ENCODE measurements around the gene IL11. TPM values are rescaled to one million over a fixed set of nuclear protein-coding genes. Genes with fewer than 3 reads are reported as not detected.
A peak's percentile ranks its signal among the peaks of the same experiment; 100 is the strongest.
"Not testable (repeated sequence)": the region's sequence is repeated elsewhere in the genome, so short reads cannot be mapped to it uniquely, and the experiment has no call there.

Gene IL11
- total RNA-seq, 1 experiment from 2014 or later: 2.8 TPM

DNA sequence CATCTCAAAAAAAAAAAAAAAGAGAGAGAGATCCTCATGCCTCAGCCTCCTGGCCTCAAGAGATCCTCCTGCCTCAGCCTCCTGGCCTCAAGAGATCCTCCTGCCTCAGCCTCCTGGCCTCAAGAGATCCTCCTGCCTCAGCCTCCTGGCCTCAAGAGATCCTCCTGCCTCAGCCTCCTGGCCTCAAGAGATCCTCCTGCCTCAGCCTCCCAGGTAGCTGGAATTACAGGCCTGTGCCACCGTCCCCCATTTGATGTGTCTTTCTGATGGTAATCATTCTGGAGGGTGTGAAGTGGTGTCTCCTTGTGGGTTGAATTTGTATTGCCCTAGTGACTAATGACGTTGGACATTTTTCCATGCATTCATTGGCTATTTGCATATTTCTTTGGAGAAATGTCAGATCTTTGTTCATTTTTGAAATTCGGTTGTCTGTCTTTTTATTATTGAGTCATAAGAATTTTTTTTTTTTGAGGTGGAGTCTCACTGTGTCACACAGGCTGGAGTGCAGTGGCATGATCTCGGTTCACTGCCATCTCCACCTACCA is 41.4 kb downstream of the IL11 start:
- DNase-seq (ENCODE audit: low spot score): not testable (repeated sequence)

DNA sequence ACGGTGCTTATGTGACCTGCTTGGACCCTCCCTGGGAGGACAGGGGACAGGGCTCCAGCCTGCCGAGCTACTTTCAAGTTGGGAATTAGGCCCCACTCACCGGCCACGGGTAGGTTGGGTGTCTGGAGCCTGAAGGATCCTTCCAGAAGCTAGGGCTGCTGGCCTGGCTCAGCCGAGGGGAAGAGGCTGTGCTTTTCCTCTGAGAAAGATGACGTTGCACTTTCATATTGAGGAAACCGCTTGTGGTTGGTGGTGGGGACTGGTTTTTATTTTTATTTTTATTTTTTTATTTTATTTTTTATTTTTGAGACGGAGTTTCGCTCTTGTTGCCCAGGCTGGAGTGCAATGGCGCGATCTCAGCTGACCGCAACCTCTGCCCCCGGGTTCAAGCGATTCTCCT is 45.1 kb downstream of the IL11 start, which contains the start of gene TMEM150B:
Gene TMEM150B (minus strand): TSS at position 170 of the 400 bp plus-strand sequence. CDS start 4,305 bp downstream, outside the sequence.
- DNase-seq (ENCODE audit: low spot score): no peak

DNA sequence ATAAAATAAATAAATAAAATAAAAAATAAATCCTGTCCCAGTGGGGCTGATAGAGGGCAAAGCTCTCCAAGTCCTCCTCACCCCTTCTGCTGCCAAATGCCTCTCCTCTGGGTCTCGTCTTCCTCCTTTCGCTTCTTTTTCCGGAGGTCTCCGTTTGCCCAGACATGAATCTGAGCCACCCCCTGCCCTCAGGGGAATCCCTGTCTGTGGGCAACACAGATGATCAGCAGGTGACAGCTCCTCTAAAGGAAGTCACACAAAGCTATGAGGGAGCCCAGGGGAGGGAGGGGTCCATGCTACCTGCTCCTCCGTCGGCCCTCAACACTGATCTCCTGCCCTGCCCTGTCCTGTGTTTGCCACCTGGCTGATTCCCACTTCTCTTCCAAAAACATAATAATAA is 45.6 kb downstream of the IL11 start:
- DNase-seq (ENCODE audit: low spot score): no peak

DNA sequence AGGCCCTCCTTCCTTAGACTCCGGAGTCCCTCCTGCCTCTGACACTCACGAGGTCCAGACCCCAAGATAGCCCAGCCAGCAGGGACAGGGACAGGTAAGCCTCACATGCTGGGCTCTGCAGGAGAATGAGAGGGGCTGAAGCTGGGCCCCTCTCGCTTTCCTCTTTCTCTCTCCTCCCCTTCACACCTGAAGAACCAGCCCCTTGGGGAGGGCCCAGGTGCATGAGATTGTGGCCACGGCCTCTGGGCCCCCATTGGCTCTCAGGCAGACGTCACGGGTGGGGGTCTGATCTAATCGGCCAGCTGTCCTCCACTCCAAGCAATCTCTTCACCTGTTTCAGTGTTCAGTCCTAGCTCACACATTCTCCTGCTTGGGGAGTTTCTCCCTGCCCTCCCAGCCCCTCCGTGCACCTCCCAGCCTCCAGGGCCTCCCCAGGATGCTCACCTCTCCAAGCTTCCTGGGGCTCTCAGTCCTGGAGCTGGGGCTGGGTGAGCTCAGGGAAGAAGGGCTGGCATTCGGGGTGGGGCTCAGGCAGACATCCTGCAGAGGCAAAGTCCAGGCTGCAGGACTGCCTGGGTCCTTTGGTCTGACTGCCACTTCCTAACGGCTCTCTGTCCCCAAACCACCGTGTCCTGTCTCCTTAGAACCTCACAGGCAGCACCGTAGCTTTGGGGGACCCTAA is 47.9 kb downstream of the IL11 start:
- peak; percentile 59 for DNase-seq (ENCODE audit: low spot score)

DNA sequence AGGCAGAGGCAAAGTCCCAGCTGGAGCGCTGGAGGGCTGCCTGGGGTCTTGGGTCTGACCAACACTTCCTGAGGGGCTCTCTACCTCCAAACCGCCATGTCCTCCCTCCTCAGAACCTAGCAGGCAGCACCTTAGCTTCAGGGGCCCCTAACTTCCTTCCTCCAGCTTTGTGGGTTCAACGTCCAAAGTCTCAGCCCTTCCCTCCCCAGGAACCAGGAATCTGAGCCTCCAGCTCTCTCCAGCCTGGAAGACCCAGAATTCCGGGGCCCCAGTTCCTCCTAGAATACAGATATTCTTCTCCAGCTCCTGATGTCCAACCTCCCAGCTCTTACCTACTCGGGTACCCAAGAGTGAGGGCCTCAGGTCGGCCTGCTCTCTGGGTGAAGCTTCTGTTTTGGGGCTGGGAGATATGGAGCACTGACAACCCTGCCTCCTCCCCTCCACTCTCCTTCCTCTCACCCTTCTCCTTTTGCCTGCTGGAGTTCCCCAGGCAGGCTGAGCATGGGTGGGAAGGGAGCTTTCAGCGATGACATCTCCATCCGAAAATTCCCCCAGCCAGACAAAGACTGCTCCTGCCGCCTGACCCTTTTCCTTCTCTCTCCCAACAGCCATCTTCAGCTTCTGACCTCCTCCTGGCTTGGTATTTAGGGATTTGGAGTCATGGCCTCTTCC is 48.7 kb downstream of the IL11 start:
- peak; percentile 44 for DNase-seq (ENCODE audit: low spot score)

DNA sequence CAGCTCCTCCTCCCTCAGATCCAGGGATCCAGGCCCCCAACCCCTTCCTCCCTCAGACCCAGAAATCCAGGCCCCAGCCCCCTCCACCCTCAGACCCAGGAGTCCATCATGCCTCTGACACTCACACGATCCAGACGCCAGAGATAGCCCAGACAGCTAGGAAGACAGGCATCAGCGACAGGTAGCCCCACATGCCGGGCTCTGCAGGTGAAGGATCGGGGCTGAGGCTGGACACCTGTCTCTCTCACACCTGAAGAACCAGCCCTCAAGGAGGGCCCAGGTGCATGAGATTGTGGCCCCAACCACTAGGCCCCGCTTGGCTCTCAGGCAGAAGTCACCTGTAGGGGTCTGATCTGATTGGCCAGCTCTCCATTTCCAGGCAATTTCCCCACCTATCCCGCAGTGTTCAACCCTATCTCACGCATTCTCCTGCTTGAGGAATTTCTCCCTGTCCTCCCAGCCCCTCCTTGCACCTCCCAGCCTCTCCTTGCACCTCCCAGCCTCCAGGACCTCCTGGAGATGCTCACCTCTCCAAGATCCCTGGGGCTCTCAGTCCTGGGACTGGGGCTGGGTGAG is 49.3 kb downstream of the IL11 start:
- no peak for DNase-seq (ENCODE audit: low spot score)

DNA sequence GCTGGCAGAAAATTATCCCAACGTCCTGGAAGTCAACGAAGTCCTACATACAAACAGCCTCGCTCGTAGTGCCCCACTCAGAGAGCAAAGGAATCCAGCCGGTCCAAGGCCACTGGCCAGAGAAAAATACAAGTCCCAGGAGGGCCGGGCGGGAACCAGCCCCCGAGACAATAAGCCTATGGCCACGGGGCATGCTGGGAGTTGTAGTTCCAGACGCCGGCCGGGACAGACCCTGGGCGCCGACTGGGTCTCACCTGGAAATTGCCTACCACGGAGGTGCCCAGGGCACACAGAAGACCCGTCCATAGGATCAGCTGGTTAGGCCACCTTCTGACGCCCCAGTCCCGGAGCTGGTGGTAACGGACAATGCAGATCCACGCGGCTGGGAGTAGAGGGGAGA is 50.5 kb downstream of the IL11 start:
- peak; percentile 33 for DNase-seq (ENCODE audit: low spot score)

DNA sequence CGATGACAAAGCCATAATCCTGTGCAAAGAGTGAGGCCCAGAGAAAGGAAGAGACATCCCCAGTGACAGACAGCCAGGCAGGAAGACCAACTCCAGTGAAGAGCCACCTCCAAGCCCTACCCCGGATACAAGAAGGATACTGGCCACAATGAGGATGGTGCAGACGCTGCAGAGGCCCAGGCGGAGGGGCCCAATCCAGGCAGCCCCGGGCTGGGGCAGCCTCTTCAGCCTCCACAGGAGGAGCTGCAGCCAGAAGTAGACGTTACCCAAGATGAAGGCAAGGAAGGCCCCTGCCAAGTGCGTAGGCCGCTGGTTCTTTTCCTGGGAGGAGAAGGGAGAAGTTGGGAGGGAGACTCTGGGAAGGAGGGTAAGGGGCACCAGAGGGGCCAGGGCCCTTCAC is 53.6 kb downstream of the IL11 start:
- no peak for DNase-seq (ENCODE audit: low spot score)

DNA sequence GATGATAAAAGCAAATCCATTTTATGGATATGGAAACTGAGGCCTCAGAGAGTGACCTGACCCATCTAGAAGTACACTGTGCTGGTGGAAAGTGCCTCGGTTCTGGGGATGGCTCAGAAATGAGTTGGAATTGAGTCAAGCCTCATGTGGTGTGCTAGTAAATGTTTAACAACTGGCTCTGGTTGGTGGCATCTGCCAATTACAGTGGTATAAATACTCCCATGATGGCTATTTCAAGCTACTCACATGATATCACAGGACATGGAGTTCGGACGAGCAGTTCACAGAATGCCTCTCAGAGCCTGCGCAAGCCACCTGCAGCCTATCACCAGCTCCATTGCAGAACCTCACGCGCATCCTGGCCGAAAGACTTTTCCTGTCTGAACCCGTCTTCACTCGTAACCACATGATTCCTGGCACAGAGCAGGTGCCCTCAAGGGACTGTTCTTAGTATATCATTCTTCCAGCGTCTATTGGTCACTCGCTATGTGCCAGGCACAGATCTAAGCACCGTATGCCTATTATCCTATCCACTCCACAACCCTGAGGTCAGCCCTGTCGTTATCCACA is 54.2 kb downstream of the IL11 start:
- DNase-seq (ENCODE audit: low spot score): no peak

DNA sequence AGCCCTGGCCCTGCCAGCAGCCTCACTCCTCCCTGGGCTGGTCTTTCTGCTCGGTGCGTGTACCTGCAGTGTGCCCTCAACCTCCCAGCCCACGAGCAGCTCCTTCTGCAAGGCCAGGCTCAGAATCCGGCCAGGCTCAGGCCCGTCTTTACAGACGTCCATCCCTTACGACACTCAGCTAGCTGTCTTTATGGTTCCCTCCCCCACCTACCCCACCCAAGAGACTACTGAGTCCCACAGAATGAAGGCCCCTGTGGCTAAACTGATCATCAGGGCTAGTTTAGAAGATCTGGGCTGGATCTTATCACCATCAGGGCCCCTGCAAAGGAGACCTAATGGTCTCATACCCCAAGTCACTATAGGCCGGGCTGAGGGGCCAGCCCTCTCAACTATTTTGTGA is 55.9 kb downstream of the IL11 start:
- no peak for DNase-seq (ENCODE audit: low spot score)

Other genes with a start within 250 kb of the IL11 start
- 4.5 and 5.0 TPM in 2 replicates for gene TNNT1, start 221.3 kb downstream of the IL11 start, total RNA-seq (2014; rRNA removed; shearing (Covaris generic))
- gene TNNI3, start 212.7 kb downstream of the IL11 start, total RNA-seq (2014; rRNA removed; shearing (Covaris generic)): 11.1 and 20.3 TPM in 2 replicates
- 17.3 and 21.1 TPM in 2 replicates for gene DNAAF3, start 203.8 kb downstream of the IL11 start, total RNA-seq (2014; rRNA removed; shearing (Covaris generic))
- gene SYT5, start 190.2 kb downstream of the IL11 start, total RNA-seq (2014; rRNA removed; shearing (Covaris generic)): 0.71 and 1.5 TPM in 2 replicates
- gene PTPRH, start 161.0 kb downstream of the IL11 start, total RNA-seq (2014; rRNA removed; shearing (Covaris generic)): 87.1 and 103 TPM in 2 replicates
- gene TMEM86B, start 141.7 kb downstream of the IL11 start, total RNA-seq (2014; rRNA removed; shearing (Covaris generic)): 9.9 and 10.6 TPM in 2 replicates
- 111 and 131 TPM in 2 replicates for gene PPP6R1, start 111.4 kb downstream of the IL11 start, total RNA-seq (2014; rRNA removed; shearing (Covaris generic))
- gene HSPBP1, start 90.4 kb downstream of the IL11 start, total RNA-seq (2014; rRNA removed; shearing (Covaris generic)): 173 and 177 TPM in 2 replicates
- 0.37 and 1.9 TPM in 2 replicates for gene BRSK1, start 86.5 kb downstream of the IL11 start, total RNA-seq (2014; rRNA removed; shearing (Covaris generic))
- 12.5 and 19.7 TPM in 2 replicates for gene TMEM150B, start 45.1 kb downstream of the IL11 start, total RNA-seq (2014; rRNA removed; shearing (Covaris generic))
- 86.3 and 96.2 TPM in 2 replicates for gene KMT5C, start 30.6 kb downstream of the IL11 start, total RNA-seq (2014; rRNA removed; shearing (Covaris generic))
- gene COX6B2, start 15.7 kb downstream of the IL11 start, total RNA-seq (2014; rRNA removed; shearing (Covaris generic)): 0.92 and 2.7 TPM in 2 replicates
- gene GARIN5B, start 7.2 kb downstream of the IL11 start, total RNA-seq (2014; rRNA removed; shearing (Covaris generic)): not detected in 2 replicates
- not detected in 2 replicates for gene TMEM190, start 6.4 kb upstream of the IL11 start, total RNA-seq (2014; rRNA removed; shearing (Covaris generic))
- gene TMEM238, start 13.8 kb upstream of the IL11 start, total RNA-seq (2014; rRNA removed; shearing (Covaris generic)): 87.8 and 92.7 TPM in 2 replicates
- 1,121 and 1,134 TPM in 2 replicates for gene RPL28, start 15.5 kb upstream of the IL11 start, total RNA-seq (2014; rRNA removed; shearing (Covaris generic))
- gene UBE2S, start 37.3 kb upstream of the IL11 start, total RNA-seq (2014; rRNA removed; shearing (Covaris generic)): 2,696 and 2,806 TPM in 2 replicates
- gene SHISA7, start 72.8 kb upstream of the IL11 start, total RNA-seq (2014; rRNA removed; shearing (Covaris generic)): not detected in 2 replicates
- gene ISOC2, start 91.2 kb upstream of the IL11 start, total RNA-seq (2014; rRNA removed; shearing (Covaris generic)): 323 and 339 TPM in 2 replicates
- 0.41 and 0.83 TPM in 2 replicates for gene C19orf85, start 94.3 kb upstream of the IL11 start, total RNA-seq (2014; rRNA removed; shearing (Covaris generic))
- gene ZNF628, start 106.2 kb upstream of the IL11 start, total RNA-seq (2014; rRNA removed; shearing (Covaris generic)): 29.9 TPM in 2 replicates
- 28.9 and 34.9 TPM in 2 replicates for gene NAT14, start 114.7 kb upstream of the IL11 start, total RNA-seq (2014; rRNA removed; shearing (Covaris generic))
- 0.18 TPM in 1 of 2 replicates, not detected in the other for gene SSC5D, start 118.0 kb upstream of the IL11 start, total RNA-seq (2014; rRNA removed; shearing (Covaris generic))
- not detected in 2 replicates for gene SBK2, start 166.7 kb upstream of the IL11 start, total RNA-seq (2014; rRNA removed; shearing (Covaris generic))
- 0.16 and 0.53 TPM in 2 replicates for gene SBK3, start 175.1 kb upstream of the IL11 start, total RNA-seq (2014; rRNA removed; shearing (Covaris generic))
- gene ZNF579, start 210.4 kb upstream of the IL11 start, total RNA-seq (2014; rRNA removed; shearing (Covaris generic)): 17.0 and 23.1 TPM in 2 replicates
- 15.9 and 19.2 TPM in 2 replicates for gene FIZ1, start 229.1 kb upstream of the IL11 start, total RNA-seq (2014; rRNA removed; shearing (Covaris generic))
- gene ZNF524, start 229.8 kb upstream of the IL11 start, total RNA-seq (2014; rRNA removed; shearing (Covaris generic)): 69.6 and 81.2 TPM in 2 replicates
- gene ZNF865, start 235.2 kb upstream of the IL11 start, total RNA-seq (2014; rRNA removed; shearing (Covaris generic)): 9.1 and 9.6 TPM in 2 replicates